H1 (cell line): ENCODE measurements around the gene APOBEC3G.
"Not testable (repeated sequence)": the region's sequence is repeated elsewhere in the genome, so short reads cannot be mapped to it uniquely, and the experiment has no call there.

Experiments used
- CHD2 ChIP-seq: IDR thresholded peaks from 2 replicates; pipeline ENCODE4 v1.6.1; 2012; ENCODE audit warnings: low read length, improper control_type of control experiment
- POLR2A ChIP-seq, 2 experiments: IDR thresholded peaks; 1 replicate in 1 of 2; 2 replicates in 1 of 2; pipeline ENCODE4 v1.6.1; 2011; ENCODE audit warnings: low read depth in 2 of 2, low read length in 2 of 2, mild to moderate bottlenecking in 2 of 2; ENCODE audit errors: control extremely low read depth in 1 of 2
- TEAD4 ChIP-seq: IDR thresholded peaks from 2 replicates; pipeline ENCODE4 v1.6.1; 2012; ENCODE audit warnings: low read depth, low read length, inconsistent platforms, mixed read lengths
- TF ChIP-seq, protein P1 (sequence below): IDR thresholded peaks from 2 replicates; pipeline ENCODE4 v1.6.1; 2012; ENCODE audit warnings: low read length, inconsistent platforms
- TF ChIP-seq, protein P2 (sequence below), 3 experiments: IDR thresholded peaks; 1 replicate in 2 of 3; 2 replicates in 1 of 3; pipeline versions ENCODE4 v1.5.1 to v1.6.1; 2011; ENCODE audit warnings: low read length in 3 of 3, mild to moderate bottlenecking in 3 of 3, inconsistent platforms in 2 of 3, low read depth in 1 of 3, moderate library complexity in 1 of 3; ENCODE audit not compliant: insufficient read depth in 1 of 3; ENCODE audit errors: control extremely low read depth in 1 of 3

DNA sequence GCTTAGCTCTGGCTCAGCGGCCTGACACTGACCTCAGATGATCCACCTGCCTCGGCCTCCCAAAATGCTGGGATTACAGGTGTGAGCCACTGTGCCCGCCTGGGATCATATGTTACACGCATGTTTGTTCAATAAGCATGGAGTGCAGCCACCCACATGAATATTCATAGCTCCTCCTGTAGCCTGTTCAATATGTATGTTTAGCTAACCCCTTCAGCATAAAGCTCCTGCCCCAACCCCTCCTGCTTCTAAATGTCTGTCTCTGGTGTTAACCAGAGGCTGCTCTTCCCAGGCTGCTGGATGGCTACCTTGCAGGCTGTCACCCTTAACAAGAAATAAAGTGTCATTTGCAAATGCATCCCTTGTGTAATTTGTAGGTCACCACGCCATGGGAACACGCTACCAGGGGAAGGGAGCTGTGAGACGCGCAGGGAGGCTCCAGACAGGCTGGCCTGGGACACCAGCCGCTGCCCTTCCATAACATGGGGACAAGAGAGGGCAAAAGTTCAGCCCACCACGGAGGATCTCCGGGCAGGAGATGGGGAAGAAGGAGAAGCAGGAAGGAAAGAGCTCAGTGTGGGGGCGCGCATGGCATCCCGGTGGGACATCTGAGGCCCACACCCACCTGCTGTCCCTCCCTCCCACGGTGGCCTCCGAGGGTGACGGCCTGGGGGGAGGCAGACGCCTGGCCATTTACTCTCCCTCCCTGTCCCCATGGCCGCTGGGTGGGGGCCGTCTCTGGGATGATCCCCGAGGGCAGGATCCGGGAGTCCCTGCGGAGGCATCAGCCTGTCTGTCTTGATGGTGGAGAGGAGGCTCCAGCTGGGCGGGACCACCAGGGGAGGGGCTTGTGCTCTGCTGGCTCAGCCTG, 685 bp upstream of the APOBEC3G start:
- TF ChIP-seq TEAD4; CHD2; POLR2A (IDR thresholded peaks at IDR 0.05; ENCODE audit: control extremely low read depth in 1 of 2, low read depth in 2 of 2, low read length in 2 of 2): not testable (repeated sequence)
- TF ChIP-seq, protein P1, sequence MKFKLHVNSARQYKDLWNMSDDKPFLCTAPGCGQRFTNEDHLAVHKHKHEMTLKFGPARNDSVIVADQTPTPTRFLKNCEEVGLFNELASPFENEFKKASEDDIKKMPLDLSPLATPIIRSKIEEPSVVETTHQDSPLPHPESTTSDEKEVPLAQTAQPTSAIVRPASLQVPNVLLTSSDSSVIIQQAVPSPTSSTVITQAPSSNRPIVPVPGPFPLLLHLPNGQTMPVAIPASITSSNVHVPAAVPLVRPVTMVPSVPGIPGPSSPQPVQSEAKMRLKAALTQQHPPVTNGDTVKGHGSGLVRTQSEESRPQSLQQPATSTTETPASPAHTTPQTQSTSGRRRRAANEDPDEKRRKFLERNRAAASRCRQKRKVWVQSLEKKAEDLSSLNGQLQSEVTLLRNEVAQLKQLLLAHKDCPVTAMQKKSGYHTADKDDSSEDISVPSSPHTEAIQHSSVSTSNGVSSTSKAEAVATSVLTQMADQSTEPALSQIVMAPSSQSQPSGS: not testable (repeated sequence)
- TF ChIP-seq, protein P2, sequence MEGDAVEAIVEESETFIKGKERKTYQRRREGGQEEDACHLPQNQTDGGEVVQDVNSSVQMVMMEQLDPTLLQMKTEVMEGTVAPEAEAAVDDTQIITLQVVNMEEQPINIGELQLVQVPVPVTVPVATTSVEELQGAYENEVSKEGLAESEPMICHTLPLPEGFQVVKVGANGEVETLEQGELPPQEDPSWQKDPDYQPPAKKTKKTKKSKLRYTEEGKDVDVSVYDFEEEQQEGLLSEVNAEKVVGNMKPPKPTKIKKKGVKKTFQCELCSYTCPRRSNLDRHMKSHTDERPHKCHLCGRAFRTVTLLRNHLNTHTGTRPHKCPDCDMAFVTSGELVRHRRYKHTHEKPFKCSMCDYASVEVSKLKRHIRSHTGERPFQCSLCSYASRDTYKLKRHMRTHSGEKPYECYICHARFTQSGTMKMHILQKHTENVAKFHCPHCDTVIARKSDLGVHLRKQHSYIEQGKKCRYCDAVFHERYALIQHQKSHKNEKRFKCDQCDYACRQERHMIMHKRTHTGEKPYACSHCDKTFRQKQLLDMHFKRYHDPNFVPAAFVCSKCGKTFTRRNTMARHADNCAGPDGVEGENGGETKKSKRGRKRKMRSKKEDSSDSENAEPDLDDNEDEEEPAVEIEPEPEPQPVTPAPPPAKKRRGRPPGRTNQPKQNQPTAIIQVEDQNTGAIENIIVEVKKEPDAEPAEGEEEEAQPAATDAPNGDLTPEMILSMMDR (IDR thresholded peaks at IDR 0.05; ENCODE audit: control extremely low read depth in 1 of 3, insufficient read depth in 1 of 3, low read depth in 1 of 3, low read length in 3 of 3): not testable (repeated sequence)
